GM21381 (cell line): ENCODE data around the gene TNFRSF13B.
"Not testable (repeated sequence)": the region's sequence is repeated elsewhere in the genome, so short reads cannot be mapped to it uniquely, and the experiment has no call there.

Experiments
- ATAC-seq: cut with Tn5 transposase; IDR thresholded peaks from one replicate; pipeline ENCODE4 v1.9.1; 2021; ENCODE audit warnings: mild to moderate bottlenecking, moderate library complexity; ENCODE audit not compliant: unreplicated experiment

Gene TNFRSF13B

DNA sequence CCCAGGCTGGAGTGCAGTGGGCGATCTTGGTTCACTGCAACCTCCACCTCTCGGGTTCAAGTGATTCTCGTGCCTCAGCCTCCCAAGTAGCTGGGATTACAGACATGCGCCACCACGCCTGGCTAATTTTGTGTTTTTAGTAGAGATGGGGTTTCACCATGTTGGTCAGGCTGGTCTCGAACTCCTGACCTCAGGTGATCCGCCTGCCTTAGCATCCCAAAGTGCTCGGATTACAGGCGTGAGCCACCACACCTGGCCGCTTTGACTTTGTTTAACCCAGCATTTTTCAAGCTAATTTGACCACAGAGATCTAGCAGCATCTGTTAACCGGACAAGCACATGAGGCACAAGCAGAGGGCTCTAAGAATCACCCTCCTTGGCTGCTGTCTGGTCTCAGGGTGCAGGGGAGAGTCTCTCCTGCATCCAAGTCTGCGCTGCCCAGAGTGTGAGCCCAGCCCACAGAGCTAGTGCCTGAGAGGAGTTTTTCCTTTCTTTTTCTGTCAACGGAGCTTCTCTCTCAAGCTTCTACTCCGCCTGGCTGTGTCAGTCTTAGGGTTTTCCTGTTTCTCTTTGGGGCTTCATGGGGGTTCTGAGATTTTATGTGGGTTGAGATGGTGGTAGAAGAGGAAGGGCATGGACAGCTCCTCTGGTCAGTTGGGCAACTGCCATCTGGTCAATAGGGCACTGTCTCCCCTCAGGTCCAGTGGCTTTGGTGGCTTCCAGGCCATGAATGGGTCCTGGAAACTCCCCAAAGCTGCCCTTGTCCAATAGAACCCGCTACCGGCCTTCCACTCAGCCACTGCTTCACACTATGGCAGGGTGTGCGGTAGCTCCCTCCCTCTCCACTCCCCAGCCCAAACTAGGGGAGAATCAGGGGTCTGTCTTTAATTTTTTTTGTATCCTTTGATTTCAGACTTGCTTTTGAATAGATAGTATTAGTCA is 59.6 kb downstream of the TNFRSF13B start:
- no peak for ATAC-seq

DNA sequence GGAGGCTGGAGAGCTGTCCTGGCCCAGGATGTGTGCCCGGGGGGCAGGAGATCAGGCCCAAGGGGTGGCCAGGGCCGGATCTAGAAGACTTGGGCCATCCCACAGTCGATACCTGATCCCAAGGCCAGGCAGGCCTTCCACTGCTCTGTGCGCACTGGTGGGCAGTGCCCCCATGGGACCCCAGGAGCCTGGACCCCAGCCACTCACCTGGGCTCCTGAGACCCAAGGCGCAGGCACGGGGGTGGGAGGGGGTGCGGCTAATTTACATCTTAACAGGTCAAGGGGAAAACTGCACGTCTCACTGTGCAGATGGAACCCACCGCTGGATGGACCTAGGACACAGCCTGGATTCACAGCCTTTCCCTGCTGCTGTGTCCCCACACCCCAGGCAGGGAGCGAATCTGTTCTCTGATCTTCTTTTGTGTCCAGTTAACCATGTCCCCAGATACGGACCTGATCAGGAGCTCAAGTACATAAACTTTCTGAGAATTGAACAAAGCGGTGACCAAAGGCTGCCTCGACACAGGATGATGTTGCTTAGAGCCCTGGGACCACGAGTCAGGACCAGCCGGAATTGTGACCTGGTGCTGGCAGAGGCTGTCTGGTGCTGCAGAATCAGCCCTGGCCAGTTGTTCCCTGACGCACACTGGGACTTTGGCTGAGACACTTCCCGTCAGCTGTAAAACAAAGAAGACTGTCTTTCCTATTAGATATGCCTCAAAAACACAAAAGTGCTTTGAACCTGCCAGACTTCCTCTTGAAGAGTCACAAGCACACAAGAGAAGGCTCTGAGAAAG is 60.6 kb downstream of the TNFRSF13B start:
- ATAC-seq, result no peak

DNA sequence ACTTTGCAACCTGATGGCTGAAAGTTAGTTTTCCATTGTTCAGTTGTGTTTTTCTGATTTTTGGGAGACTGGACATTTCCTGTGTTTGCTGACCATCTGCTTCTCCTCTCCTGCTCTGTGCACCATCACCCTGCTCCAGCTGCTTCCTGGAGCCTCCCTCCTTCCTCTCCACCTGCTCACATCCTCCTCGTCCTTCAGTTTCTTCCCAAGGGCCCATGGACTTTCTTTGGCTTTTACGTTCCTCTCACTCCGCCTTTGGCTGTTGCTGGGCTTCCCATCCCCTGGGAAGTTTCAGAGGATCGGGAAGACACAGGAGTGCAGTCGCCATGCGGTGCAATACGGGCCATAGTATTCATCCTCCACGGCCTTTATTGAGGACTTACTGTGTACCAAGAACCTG is 61.6 kb downstream of the TNFRSF13B start:
- no peak for ATAC-seq

DNA sequence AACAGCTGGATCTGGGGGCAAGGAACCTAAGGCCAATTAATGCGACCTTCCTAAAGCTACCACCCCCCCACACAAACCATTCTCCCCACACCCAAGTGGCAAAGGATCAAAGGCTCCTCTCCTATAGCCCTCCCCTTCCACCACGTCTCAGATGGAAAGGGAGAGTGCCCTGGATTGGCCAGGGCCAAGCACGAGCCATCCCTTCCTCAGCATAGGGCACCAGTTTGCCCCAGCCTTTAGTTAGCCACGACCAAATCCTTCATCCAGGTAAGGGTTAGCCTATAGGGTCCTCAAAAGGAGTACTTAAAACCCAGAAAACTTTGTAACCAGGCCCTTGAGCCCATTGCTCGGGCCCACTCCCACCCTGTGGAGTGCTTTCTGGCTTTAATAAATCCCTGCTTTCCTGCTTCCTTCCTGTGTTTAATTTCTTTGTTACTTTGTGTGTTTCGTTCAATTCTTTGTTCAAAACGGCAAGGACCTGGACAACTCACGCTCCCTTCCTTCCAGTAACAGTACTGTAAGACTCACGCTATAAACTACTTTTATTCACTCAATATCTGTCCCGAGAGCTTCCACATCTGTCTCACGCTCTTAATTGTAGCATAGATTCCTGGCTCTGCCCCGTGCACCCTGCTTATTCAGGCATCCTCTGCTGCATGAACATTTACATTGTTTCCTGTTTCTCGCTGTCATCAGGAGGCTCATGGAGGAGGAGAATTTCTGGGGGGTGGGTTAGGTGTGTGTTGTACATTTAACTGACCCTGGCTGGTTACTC is 62.3 kb downstream of the TNFRSF13B start:
- ATAC-seq, result no peak

DNA sequence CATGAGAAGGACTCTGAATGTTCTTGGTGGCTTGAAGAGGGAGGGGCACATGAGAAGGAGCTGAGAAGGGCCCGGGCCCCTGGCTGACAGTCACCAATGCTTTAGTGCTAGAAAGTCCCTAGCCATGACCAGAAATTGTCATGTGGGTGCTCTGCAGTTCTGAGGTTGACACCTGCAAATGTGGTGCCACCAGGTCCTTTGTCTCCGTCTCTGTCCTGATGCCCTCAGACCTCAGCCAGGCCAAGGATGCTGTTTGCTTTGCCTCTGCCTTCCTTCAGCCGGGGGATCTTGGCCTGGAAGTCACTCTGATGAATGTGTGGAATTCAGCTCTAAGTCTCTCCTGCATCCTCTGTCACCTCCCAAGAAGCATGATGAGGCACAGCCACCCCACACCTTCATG is 63.6 kb downstream of the TNFRSF13B start:
- ATAC-seq, result no peak

DNA sequence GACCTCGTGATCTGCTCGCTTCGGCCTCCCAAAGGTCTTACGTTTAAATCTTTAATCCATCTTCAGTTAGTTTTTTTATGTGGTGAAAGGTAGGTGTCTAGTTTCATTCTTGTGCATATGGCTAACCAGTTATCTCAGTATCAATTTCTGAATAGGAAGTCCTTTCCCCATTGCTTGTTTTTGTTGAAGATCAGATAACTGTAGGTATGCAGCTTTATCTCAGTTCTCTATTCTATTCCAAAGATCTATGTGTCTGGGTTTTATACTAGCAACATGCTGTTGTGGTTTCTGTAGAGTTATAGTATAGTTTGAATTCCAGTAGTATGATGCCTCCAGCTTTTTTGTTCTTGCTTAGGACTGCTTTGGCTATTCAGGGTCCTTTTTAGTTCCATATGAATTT is 65.2 kb downstream of the TNFRSF13B start:
- ATAC-seq, result no peak

DNA sequence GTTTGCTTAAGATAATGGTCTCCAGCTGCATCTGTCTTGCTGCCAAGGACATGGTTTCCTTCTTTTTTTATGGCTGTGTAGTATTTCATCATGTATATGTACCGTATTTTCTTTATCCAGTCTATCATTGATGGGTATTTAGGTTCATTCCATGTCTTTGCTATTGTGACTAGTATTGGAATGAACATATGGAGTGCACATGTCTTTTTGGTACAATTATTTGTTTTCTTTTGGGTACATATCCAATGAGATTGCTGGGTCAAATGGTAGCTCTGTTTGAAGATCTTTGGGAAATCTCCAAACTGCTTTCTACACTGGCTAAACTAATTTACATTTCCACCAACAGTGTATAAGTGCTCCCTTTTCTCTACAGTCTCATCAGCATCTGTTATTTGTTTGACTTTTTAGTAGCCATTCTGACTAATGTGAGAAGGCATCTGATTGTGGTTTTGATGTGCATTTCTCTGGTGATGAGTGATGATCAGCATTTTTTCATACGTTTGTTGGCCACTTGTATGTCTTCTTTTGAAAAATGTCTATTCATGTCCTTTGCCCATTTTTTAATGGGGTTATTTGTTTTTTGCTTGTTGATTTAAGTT is 66.2 kb downstream of the TNFRSF13B start:
- no peak for ATAC-seq

DNA sequence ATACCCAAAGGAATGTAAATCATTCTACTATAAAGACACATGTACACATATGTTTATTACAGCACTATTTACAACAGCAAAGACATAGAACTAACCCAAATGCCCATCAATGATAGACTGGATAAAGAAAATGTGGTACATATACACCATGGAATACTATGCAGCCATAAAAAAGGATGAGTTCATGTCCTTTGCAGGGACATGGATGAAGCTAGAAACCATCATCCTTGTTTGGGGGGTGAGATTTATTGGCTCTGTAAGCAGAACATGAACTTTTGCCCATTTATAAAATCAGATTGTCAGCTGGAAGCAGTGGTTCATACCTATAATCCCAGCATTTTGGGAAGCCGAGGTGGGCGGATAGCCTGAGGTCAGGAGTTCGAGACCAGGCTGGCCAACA is 68.8 kb downstream of the TNFRSF13B start:
- ATAC-seq, result not testable (repeated sequence)

DNA sequence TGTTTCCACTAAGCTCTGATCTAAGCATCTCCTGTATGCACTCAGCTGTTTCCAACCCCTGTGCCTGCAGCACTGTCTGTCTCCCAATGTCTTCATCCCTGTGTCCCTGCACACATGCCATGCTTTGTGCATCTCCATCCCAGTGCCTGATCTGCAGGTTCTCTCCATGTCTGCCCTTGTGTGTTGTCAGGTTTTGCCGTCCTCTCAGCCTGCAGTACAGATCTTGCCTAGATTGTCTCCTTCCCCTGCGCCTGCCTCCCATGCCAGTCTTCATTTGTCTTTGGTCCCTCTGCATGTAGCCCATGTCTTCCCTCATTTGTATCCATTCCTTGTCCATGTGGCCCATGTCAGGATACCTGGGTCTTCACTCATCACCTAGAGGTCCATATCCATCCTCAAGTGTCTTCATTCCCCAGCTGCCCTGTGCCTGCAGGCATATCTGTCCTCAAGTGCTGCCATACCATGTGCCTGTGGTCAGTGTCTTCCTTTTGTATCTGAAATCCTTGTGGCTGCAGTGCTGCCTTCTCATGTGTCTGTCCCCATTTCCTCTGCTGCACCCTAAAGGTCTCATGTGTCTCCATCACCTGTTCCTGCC is 71.5 kb downstream of the TNFRSF13B start:
- no peak for ATAC-seq

DNA sequence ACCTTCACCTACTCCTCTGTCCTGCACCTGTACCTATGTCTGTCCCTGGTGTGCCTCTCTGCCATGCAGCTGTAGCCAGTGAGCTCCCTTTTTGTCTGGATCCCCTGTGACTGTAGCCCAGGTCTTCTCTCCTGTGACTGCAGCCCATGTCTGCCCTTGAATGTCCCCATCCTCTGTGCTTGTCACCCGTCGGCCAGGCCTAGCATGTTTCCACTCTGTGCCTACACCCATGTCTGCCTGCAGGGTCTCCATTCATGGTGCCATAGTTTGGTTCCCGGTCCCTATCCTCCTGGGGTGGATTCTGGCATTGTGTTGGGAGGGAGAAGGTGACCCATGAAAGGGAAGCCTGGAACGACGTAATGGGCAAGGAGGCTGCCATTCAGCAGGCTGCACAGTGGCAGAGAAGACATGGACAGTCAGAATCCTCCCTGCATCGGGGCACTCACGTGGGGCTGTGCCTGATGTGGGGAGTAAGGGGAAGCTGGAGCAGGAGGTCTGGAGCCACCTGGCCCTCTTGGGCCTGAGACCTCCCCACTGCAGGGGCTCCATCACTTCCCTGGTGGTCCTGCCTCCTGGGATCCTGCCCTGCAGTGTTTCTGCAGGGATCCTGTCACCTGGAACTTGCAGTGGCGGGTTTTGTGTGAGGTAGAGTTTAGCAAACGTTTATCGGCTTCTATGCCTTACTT is 74.6 kb downstream of the TNFRSF13B start:
- not testable (repeated sequence) for ATAC-seq

DNA sequence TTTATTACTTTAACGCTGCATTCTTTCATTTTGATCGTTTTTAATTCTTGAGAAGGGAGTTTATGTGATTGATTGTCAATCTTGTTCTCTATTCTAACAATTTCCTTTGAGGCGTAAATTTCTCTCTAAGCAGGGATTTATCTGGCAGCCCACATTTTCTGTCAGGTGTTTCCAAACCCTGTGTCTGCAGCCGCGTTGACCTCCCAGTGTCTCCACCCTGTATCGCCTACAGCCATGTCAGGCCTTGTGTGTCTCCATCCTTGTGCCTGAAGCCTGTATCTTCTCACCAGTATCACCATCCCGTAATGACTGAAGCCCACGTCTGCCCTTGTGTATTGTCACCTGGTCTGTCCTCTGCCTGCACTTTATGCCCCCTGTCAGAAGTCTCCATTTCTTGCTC is 75.7 kb downstream of the TNFRSF13B start:
- not testable (repeated sequence) for ATAC-seq

DNA sequence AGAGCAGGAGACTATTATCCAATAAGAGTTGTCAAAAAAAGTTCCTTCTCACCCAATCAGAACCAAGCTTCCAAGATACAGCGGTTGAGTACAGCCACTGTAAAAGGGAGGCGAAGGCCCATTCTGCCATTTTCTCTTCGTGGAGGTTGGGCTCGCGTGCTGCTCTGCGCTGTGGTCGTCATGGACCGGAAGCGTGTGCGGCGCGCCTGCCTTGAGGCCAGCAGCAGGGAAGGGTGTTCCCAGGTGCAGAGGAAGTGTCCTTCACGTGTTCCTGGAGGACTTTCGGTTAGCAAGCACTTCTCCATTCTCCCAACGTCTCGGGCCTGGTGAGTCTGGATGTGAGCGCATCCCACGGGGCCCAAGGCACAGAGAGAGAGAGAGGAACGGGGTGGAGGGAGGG is 78.4 kb downstream of the TNFRSF13B start:
- ATAC-seq, result not testable (repeated sequence)

DNA sequence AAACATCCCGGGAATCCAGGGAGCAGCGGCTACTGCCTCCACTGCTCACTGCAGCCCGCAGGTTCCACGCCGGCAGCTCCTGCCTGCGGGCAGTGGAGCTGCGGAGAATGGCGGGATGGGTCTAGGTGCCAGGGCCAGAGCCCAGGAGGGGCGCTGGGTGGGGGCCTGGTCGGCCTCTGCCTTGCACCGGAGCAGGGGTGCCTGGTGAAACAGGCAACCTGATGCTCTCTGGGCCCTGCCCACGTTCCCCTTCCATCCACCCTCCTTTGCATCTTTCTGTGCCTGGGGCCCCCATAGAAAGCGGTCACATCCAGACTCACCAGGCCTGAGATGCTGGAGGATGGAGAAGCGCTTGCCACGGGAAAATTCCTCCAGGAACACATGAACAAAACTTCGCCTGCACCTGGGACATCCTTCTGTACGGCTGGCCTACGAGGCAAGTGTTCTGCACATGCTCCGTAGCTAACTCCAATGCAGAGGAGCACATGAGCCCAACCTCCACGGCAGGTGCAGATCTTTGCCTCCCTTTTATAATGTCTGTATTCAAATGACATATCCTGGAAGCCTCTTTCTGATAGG is 79.0 kb downstream of the TNFRSF13B start:
- not testable (repeated sequence) for ATAC-seq

DNA sequence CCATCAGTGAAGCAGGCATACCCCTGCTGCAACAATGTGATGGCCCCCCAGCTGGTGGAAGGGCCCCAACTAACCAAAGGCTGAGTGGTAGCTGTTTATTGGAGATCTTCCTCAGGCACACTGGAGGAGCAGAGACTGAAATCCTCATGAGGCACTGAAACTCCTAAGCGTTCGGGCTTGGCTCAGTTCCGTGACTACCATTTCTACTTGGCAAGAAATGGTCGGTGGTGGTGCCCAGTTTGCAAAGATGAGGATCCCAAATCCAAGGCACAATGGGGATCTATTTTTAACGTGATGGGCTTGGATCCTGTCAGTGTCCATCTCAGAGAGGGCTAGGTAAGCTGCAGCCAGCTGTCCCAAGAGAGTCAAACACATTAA is 82.8 kb downstream of the TNFRSF13B start:
- ATAC-seq, result no peak
